Subcutaneous abdominal adipose tissue (tissue), 5 donors: ENCODE results near the gene OR8B4.
"Not testable (repeated sequence)": the region's sequence is repeated elsewhere in the genome, so short reads cannot be mapped to it uniquely, and the experiment has no call there.

Experiments used
- H3K27ac ChIP-seq: one replicate; pipeline ENCODE4 v1.7.0; 2013; ENCODE audit warnings: low read depth, mild to moderate bottlenecking, inconsistent platforms, low read length, moderate library complexity
- H3K27me3 ChIP-seq, 5 donors: one replicate each; pipeline ENCODE4 v1.7.0; 2013; ENCODE audit warnings: low read length in 5 of 5, inconsistent platforms in 1 of 5; ENCODE audit not compliant: control insufficient read depth in 5 of 5, insufficient read depth in 4 of 5
- H3K36me3 ChIP-seq, 5 donors: one replicate each; pipeline ENCODE4 v1.7.0; 2013; ENCODE audit warnings: low read length in 5 of 5; ENCODE audit not compliant: control insufficient read depth in 5 of 5, insufficient read depth in 5 of 5
- H3K4me1 ChIP-seq, 5 donors: one replicate each; pipeline ENCODE4 v1.7.0; 2013; ENCODE audit warnings: low read length in 5 of 5, mild to moderate bottlenecking in 3 of 5, moderate library complexity in 1 of 5; ENCODE audit not compliant: control insufficient read depth in 5 of 5, insufficient read depth in 5 of 5
- H3K4me3 ChIP-seq, 5 donors: one replicate each; pipeline ENCODE4 v1.7.0; 2013; ENCODE audit warnings: low read length in 5 of 5, low read depth in 1 of 5
- H3K9ac ChIP-seq, 5 donors: one replicate each; pipeline ENCODE4 v1.7.0; 2013; ENCODE audit warnings: low read length in 5 of 5, mild to moderate bottlenecking in 4 of 5, moderate library complexity in 3 of 5
- H3K9me3 ChIP-seq, 5 donors: one replicate each; pipeline ENCODE4 v1.7.0; 2013; ENCODE audit warnings: low read length in 5 of 5; ENCODE audit not compliant: control insufficient read depth in 5 of 5
- donor health status: healthy.
- donor health status: healthy.
- donor health status: healthy.
- donor health status: healthy.
- donor health status: healthy.

Gene OR8B4

GRCh38 chr11:124382857-124383256, 41.8 kb downstream of the OR8B4 start:
- H3K4me1 ChIP-seq, H3K4me3 ChIP-seq, H3K9ac ChIP-seq: not testable (repeated sequence)

DNA sequence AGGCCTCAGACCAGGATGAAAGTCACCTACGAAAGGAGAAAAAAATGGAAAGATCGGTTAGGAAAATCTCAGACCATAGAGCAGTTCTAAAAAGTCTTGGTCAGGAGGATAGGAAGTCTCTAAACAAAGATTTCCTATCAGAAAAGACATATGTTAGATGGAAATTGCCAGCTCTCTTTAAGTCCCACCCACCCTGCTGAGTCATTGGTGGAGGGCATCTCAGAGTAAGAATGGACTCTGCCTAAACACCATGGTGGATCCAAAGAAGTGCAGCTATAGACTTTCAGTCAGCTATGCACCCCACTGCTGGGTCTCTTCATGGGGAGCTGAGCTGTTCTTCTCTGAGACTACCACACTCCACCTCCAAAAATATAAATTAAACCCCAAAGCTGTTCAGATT, 44.1 kb downstream of the OR8B4 start:
- no peak overlapping the region for H3K4me3 ChIP-seq

More at GRCh38 chr11:124382857-124383256, 41.8 kb downstream of the OR8B4 start:
- H3K27ac ChIP-seq, H3K36me3 ChIP-seq, H3K27me3 ChIP-seq, H3K9me3 ChIP-seq: not testable (repeated sequence)

DNA sequence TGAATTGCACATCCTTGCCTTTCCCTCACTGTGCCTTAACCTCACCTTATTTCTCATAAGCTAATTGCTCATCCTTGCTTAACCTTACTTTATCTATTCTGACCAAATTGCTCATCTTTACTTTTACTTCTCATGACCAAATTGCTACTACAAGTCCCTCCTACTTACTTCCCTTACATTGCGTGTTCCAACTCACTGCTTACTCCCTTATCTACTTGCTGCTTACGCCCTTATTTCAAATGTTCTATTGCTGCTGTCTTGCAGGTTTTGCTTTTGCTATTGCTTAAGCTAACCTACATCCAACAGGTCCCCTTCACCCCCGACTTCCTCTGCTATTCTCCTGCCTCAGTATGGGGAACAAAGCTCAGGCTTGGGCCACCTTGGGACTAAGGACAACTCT, 48.4 kb downstream of the OR8B4 start:
- Histone ChIP-seq H3K36me3 (no peaks in the 10 kb centered on the region), H3K4me1 (no peaks in the 10 kb centered on the region), H3K27ac (no peak overlapping the region), H3K27me3 (no peaks in the 10 kb centered on the region), H3K9me3 (no peaks in the 10 kb centered on the region), H3K4me3 (no peak overlapping the region), H3K9ac (no peak overlapping the region)

More for the DNA sequence above, 44.1 kb downstream of the OR8B4 start:
- Histone ChIP-seq H3K4me1 (no peaks in the 10 kb centered on the region), H3K27me3 (no peaks in the 10 kb centered on the region), H3K9me3 (no peaks in the 10 kb centered on the region), H3K27ac (no peak overlapping the region), H3K9ac (no peak overlapping the region), H3K36me3 (no peaks in the 10 kb centered on the region)
